ENCODE data around the gene STX2. TPM values are rescaled to one million over a fixed set of nuclear protein-coding genes. Genes with fewer than 3 reads are reported as not detected.

Gene STX2
- total and polyA plus RNA-seq, 2 donors (not counting 3 experiments of a cell fraction or from before 2014, with no cell fraction given) = 26.2 to 32.6 TPM

DNA sequence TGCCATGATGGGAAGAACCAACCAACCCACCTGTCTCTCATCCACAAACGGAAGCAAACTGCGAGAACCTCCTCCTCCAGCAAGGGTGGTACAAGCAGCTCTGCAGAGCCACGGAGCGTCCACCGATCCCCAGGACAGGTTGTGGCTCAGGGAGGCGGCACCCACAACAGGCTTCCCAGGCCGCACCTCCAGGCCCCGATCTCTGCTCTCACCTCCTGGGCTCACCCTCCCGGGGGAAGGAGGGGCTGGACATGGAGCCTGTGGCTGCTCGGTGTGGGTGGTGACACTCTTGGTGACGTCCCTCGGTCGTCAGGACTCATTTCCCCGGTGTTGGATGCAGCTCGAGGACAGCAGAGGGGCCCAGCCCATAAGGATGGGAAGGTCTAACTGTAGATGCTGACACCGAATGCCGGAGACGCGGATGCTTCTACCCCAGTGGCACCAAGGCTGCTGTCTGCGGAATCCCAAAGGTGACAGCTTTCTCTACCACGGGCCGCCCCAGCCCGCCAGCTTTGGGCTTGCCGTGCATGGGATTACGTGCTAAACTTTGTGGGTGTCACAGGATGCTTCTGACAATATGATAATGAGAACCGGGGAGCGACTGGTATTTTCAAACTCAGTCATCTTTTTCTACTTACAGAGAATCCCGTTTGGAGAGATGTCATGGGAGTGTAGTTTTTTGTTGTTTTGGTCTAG is 58.0 kb downstream of the STX2 start:
- no peak for FAIRE-seq
- no peak overlapping the region for H3K4me3 ChIP-seq (replicated peaks in 1 of 3; ENCODE audit: insufficient read depth in 1 of 3, low read depth in 1 of 3, low read length in 3 of 3)
- intact Hi-C loops (cut with micrococcal nuclease) (no loop called here), dilution Hi-C loops (cut with MboI; ENCODE audit: extremely low pct_ligation_motif_present, low sequenced_read_pairs) (no loop called here)
- H3K4me1 ChIP-seq (ENCODE audit: control insufficient read depth, extremely low read depth, insufficient read depth, low read length) = peaks cover 7% of the 10 kb centered on the region
- POLR2A ChIA-PET = no interaction called here
- H3K9me1 ChIP-seq (replicated peaks; ENCODE audit: control insufficient read depth, extremely low read depth, insufficient read depth, low read length) = no peaks in the 10 kb centered on the region
- H2AFZ ChIP-seq (ENCODE audit: low read depth, low read length) = no peak overlapping the region
- no peak overlapping the region for H3K27ac ChIP-seq (ENCODE audit: insufficient read depth, low read depth, low read length)
- H3K27me3 ChIP-seq (ENCODE audit: control insufficient read depth in 2 of 2, insufficient read depth in 2 of 2, low read length in 2 of 2) = no peaks in the 10 kb centered on the region
- CTCF ChIA-PET = no interaction called here
- no peaks in the 10 kb centered on the region for H3K36me3 ChIP-seq (ENCODE audit: control insufficient read depth in 2 of 2, extremely low read depth in 1 of 2, insufficient read depth in 2 of 2, low read length in 2 of 2)
- TF ChIP-seq POLR2A (IDR thresholded peaks at IDR 0.05; ENCODE audit: low read depth, low read length) (no peak), POLR2AphosphoS5 (IDR thresholded peaks at IDR 0.05; ENCODE audit: insufficient read depth, low read depth, low read length) (no peak), EZH2 (IDR thresholded peaks at IDR 0.05; ENCODE audit: borderline replicate concordance, low read depth, low read length, severe bottlenecking) (no peak), FOS (IDR thresholded peaks at IDR 0.05; ENCODE audit: borderline replicate concordance, insufficient read depth, low read length) (no peak), CTCF (IDR thresholded peaks at IDR 0.05; ENCODE audit: extremely low read depth in 1 of 2, insufficient read depth in 1 of 2, low read depth in 1 of 2, low read length in 2 of 2) (no peak), GATA2 (IDR thresholded peaks at IDR 0.05; ENCODE audit: insufficient read depth, insufficient read length, low read depth, low read length) (no peak), MYC (IDR thresholded peaks at IDR 0.05; ENCODE audit: low read depth, low read length) (no peak), JUN (IDR thresholded peaks at IDR 0.05; ENCODE audit: borderline replicate concordance, insufficient read depth, insufficient read length, low read depth) (no peak)
- TF ChIP-seq, protein P1, sequence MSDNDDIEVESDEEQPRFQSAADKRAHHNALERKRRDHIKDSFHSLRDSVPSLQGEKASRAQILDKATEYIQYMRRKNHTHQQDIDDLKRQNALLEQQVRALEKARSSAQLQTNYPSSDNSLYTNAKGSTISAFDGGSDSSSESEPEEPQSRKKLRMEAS (IDR thresholded peaks at IDR 0.05; ENCODE audit: insufficient read depth, insufficient read length) = no peak
- no peaks in the 10 kb centered on the region for H3K79me2 ChIP-seq (ENCODE audit: control insufficient read depth, insufficient read depth, low read length)
- DNase-seq (ENCODE audit: low read depth, low spot score) = no peak
- no peak overlapping the region for H3K9ac ChIP-seq (replicated peaks; ENCODE audit: extremely low read depth, insufficient read depth, low read length)
- no TSS peak for BruUV-seq (replicated peaks)
- no peaks in the 10 kb centered on the region for H3K9me3 ChIP-seq (replicated peaks; ENCODE audit: control insufficient read depth, insufficient read depth, low read length)
- no peak overlapping the region for H3K4me2 ChIP-seq (ENCODE audit: insufficient read depth, low read length)
- H4K20me1 ChIP-seq (replicated peaks; ENCODE audit: control insufficient read depth, extremely low read depth, insufficient read depth, low read length) = no peaks in the 10 kb centered on the region
